ENCODE data around the gene CROCC2.

Gene CROCC2

DNA sequence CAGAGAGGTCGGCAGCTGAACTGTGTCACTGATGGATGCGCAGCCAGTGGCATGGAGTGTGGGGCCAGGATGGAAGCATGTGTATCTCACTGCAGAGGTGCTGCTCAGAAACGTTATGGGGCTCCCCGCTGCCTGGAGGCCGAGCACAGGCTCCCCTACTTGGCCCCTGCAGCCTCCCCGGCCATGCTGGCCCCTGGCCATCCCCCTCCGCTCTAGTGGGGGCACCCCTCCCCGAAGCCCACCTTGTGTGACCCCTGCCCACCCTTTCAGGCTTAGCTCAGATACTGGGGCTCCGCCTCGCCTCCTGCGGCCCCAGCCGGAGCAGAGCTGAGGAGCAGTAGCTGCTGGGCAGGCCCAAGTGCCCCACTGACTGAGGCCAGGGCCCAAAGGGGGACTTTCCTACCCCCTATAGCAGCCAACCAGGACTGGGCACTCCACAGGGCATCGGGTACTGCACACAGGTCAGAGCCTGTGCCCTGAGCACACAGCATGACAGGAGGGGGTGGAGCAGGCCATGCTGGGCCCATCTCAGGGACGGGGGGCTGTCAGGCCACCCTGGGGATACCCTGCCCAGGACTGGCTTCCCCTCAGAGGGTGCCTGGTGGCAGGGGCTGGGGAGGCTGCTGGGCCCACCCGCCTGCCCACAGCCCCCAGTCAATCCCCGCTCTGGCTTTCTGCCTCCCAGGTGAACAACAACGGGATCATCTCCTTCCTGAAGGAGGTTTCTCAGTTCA is 123.6 kb downstream of the CROCC2 start:
- DNase-seq = no peak

DNA sequence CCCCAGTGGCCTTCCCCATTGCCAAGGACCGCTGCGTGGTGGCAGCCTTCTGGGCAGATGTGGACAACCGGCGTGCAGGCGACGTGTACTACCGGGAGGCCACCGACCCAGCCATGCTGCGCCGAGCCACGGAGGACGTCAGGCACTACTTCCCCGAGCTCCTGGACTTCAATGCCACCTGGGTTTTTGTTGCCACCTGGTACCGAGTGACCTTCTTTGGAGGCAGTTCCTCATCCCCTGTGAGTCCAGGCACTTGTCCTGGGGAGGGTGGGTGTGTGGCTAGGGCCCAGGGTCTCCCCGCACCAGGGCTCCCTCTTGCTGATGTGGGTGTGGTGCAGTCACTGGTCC is 124.2 kb downstream of the CROCC2 start:
- DNase-seq = no peak

- no peak for DNase-seq
These were observed 124.7 kb downstream of the CROCC2 start for GRCh38 chr2:241030883-241031282.

DNA sequence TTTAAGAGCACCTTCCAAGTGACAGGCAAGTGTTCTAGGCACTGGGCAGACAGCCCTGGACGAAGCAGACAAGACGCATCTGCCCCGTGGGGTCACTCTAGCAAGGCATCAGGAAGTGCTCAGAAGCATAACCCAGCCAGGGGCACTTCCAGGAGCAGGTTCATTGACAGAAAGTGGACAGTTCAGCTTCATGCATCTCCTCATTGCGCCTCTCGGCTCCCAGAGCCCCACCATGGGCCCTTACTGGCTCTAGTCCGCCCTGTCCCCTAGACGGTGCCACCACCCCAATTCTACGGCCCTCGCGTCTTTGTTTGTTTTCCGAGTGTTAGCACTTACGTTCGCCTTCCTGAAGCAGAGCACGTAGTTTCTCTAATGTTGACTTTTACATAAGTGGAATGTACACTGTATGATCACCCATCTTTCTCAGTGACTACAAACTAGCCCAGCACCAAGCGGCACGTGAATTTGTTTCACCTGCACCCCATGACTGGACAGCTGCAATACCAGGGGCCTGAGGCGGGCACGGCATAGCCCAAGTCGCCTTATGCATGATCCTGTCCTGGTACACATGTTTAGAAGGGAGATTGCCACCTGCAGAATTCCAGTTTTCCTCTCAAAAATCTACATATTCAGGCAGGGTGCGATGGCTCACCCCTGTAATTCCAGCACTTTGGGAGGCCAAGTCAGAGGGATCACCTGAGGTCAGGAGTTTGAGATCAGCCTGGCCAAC is 125.5 kb downstream of the CROCC2 start:
- DNase-seq = no peak

DNA sequence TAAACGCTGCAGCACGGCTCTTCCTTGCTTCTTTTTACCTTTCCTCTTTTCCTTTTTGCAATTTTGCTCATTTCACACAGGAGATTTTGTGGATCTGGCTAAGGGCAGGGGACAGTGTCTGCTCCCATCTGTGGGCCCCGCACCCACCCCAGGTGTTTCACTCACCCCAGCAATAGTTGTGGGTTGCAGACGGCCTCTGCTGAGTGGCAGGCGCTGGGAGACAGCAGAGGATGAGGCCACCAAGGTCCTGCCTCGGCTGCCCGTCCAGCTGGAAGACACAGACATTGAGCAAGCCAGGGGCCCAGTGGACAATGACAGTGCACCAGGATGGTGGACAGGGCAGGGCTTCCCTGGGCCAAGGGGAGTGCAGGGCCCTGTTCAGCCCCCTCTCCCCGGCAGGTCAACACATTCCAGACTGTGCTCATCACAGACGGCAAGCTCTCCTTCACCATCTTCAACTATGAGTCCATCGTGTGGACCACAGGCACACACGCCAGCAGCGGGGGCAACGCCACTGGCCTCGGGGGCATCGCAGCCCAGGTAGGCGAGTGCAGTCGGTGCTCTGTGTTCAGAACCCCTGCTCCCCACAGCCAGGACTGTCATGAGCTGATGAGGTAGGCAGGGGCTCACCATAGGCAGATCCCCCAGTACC is 127.3 kb downstream of the CROCC2 start:
- DNase-seq = no peak

- DNase-seq = no peak
These were observed 127.9 kb downstream of the CROCC2 start for GRCh38 chr2:241033994-241034393.

GRCh38 chr2:241034490-241035141 is 128.5 kb downstream of the CROCC2 start:
- no peak for DNase-seq

DNA sequence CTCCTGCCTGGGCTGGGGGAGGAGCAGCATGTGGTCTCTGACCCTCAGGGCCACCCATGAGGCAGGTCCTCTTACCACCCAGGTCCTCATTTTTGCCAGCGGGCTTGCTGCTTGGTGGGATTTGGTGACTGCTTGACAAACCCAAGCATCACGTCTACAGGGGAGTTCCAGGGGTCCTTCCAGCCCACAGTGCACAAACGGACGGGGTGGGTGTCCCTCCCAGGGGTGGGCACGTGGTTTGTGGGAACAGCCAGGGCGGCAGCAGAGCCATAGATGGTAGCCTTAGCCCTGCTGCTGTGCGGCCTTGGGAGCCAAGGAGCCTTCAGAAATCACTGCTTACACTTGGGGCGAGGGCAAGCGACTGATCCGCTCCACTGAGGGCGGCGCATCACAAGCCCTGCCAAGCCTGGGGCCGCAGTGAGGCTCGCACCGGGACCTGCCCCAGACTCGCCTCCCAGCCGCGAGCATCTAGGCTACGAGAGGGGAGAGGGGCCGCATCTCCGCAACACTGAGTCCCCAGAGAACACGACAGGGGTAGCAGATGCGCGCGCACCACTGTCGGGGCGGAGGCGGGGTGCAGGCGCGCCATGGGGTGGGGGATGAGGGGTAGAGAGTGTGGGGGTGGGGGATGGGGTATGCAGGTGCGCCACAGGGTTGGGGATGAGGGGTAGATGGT is 129.1 kb downstream of the CROCC2 start:
- no peak for DNase-seq

DNA sequence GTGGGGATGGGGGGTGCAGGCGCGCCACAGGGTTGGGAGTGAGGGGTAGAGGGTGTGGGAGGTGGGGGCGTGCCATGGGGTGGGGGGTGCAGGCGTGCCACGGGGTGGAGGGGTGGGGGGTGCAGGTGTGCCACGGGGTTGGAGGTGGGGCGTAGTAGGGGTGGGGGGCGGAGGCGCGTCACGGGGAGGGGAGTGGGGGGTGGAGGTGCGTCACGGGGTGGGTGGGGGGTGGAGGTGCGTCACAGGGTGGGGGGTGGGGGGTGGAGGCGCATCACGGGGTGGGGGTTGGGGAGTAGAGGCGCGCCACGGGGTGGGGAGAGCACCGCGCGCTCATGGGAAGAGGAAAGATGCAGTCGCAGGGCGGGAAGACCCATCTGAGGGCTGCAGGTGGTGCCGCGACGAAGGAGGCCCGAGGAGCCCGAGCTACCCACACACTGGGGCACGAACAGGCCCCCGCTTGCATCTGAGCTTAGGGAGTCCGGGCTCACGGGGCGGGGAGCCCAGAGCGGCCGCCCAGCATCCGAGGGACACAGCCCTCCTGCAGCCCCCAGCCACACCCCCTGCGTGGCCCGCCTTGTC is 129.8 kb downstream of the CROCC2 start:
- DNase-seq = no peak

- DNase-seq = no peak
These were observed 130.3 kb downstream of the CROCC2 start for GRCh38 chr2:241036397-241036963.

GRCh38 chr2:241036964-241037421 is 130.9 kb downstream of the CROCC2 start:
- DNase-seq = no peak

DNA sequence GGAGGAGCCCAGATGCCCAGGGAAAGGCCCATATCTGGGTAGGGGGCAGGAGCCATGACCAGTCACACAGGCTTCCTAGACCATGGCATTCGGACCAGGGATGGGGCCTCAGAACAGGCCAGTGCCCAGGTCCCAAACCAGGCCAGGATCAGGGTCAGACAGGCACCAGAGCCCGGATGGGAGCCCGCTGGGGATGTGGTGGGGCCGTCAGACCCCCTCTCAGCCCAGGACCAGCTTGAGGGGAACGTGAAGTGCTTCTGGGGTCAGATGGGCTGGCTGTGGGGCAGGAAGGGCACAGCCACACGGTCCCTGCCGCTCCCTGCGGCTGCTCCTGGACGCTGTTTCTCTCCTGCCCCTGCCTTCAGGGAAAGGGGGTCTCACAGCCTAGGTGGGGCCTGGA is 131.4 kb downstream of the CROCC2 start:
- no peak for DNase-seq

- DNase-seq = no peak
These were observed 132.4 kb downstream of the CROCC2 start for GRCh38 chr2:241038374-241039180.

- DNase-seq = no peak
These were observed 133.3 kb downstream of the CROCC2 start for GRCh38 chr2:241039416-241039815.

GRCh38 chr2:241040081-241040803 is 134.1 kb downstream of the CROCC2 start:
- DNase-seq = no peak

GRCh38 chr2:241041589-241042158 is 135.5 kb downstream of the CROCC2 start:
- DNase-seq = no peak

All from SIG-M5 (cell line).